ENCODE data around the gene NTNG2. TPM values are rescaled to one million over a fixed set of nuclear protein-coding genes. Genes with fewer than 3 reads are reported as not detected.

NTNG2 gene
- total RNA-seq, 2 donors from 2014 or later = 0.26 to 2.0 TPM

GRCh38 chr9:132241483-132241839, 79.6 kb downstream of the NTNG2 start:
- peak overlapping the region; percentile 30 to 79 (median 64) for H3K27ac ChIP-seq
- no peaks in the 10 kb centered on the region for H3K27me3 ChIP-seq
- H3K4me1 ChIP-seq = peaks cover 51% of the 10 kb centered on the region
- DNase-seq (no peak), ATAC-seq (no peak)
- intact Hi-C loops (cut with DNase I) = no loop called here
- peak overlapping the region; percentile 12 to 51 for H3K4me3 ChIP-seq
- no peaks in the 10 kb centered on the region for H3K9me3 ChIP-seq
- WGBS, 2 donors = 0 to 3% methylated on average over 20 to 33 of the region's 33 CpGs
- TF ChIP-seq CTCF (IDR thresholded peaks at IDR 0.05) (peak in 3 of 7 experiments; percentile 25 to 31 (median 30)), POLR2A (IDR thresholded peaks at IDR 0.05) (peak; percentile 48 to 88 (median 53))
- no peaks in the 10 kb centered on the region for H3K36me3 ChIP-seq (replicated peaks in 1 of 2; ENCODE audit: insufficient read depth in 1 of 2, low read depth in 2 of 2)

GRCh38 chr9:132241840-132242620, 80.2 kb downstream of the NTNG2 start:
- peak in 2 of 4 donors; percentile 60 to 64 for DNase-seq
- Histone ChIP-seq H3K27ac (peak overlapping the region; percentile 30 to 79 (median 64)), H3K27me3 (no peaks in the 10 kb centered on the region)

GRCh38 chr9:132242621-132243155, 80.8 kb downstream of the NTNG2 start:
- peak overlapping the region in 1 of 2 donors; percentile 51 for H3K4me3 ChIP-seq
- no peaks in the 10 kb centered on the region for H3K36me3 ChIP-seq (replicated peaks in 1 of 2; ENCODE audit: insufficient read depth in 1 of 2, low read depth in 2 of 2)
- no peaks in the 10 kb centered on the region for H3K27me3 ChIP-seq
- intact Hi-C loops (cut with DNase I) = no loop called here
- 9 to 26% methylated on average over 17 to 18 of the region's 18 CpGs for WGBS, 2 donors
- TF ChIP-seq CTCF (IDR thresholded peaks at IDR 0.05) (no peak), POLR2A (IDR thresholded peaks at IDR 0.05) (no peak)
- H3K27ac ChIP-seq = peak overlapping the region; percentile 59 to 79 (median 68)
- ATAC-seq (no peak), DNase-seq (peak in 2 of 4 donors; percentile 24 to 46)
- H3K4me1 ChIP-seq = peaks cover 48% of the 10 kb centered on the region
- H3K9me3 ChIP-seq = no peaks in the 10 kb centered on the region

More at GRCh38 chr9:132241840-132242620, 80.2 kb downstream of the NTNG2 start:
- ATAC-seq = peak; percentile 4
- peak overlapping the region; percentile 26 to 51 for H3K4me3 ChIP-seq
- H3K9me3 ChIP-seq = no peaks in the 10 kb centered on the region
- TF ChIP-seq CTCF (IDR thresholded peaks at IDR 0.05) (no peak), POLR2A (IDR thresholded peaks at IDR 0.05) (no peak)
- intact Hi-C loops (cut with DNase I) = no loop called here
- peaks cover 48% of the 10 kb centered on the region for H3K4me1 ChIP-seq
- WGBS, 2 donors = 1 to 6% methylated on average over 19 to 54 of the region's 81 CpGs
- no peaks in the 10 kb centered on the region for H3K36me3 ChIP-seq (replicated peaks in 1 of 2; ENCODE audit: insufficient read depth in 1 of 2, low read depth in 2 of 2)

- Histone ChIP-seq H3K4me1 (peaks cover 48% of the 10 kb centered on the region), H3K27me3 (no peaks in the 10 kb centered on the region), H3K36me3 (replicated peaks in 1 of 2; ENCODE audit: insufficient read depth in 1 of 2, low read depth in 2 of 2) (no peaks in the 10 kb centered on the region), H3K9me3 (no peaks in the 10 kb centered on the region), H3K4me3 (no peak overlapping the region), H3K27ac (peak overlapping the region; percentile 59 to 79 (median 68))
- ATAC-seq (no peak), DNase-seq (peak; percentile 57 to 89 (median 79))
- intact Hi-C loops (cut with DNase I) = no loop called here
- TF ChIP-seq POLR2A (IDR thresholded peaks at IDR 0.05) (peak in 1 of 3 donors; percentile 66), CTCF (IDR thresholded peaks at IDR 0.05) (peak in 4 of 7 experiments; percentile 16 to 39 (median 26))
- 29 to 35% methylated on average over 10 to 19 of the region's 19 CpGs for WGBS, 2 donors
Measured at GRCh38 chr9:132243156-132244074, 81.6 kb downstream of the NTNG2 start.

Measured in body of pancreas (tissue), 4 donors.